Measurements from ENCODE around the gene ATL3.
A peak's percentile ranks its signal among the peaks of the same experiment; 100 is the strongest.
"Not testable (repeated sequence)": the region's sequence is repeated elsewhere in the genome, so short reads cannot be mapped to it uniquely, and the experiment has no call there.

The ATL3 gene

GRCh38 chr11:63671322-63672155 lies at the start of gene ATL3:
Gene ATL3 (minus strand): TSS chr11:63671376. CDS start chr11:63671335, 41 bp downstream.
- intact Hi-C loops (cut with DNase I): loop anchor here (1.0 to 5.0 kb wide), 2 partner anchors 10 to 66 kb away; partner anchors contain the start of gene RTN3
- DNase-seq: peak; percentile 97 to 100 (median 98)

GRCh38 chr11:63720611-63721010 lies 49.4 kb upstream of the ATL3 start:
- intact Hi-C loops (cut with DNase I): no loop called here
- no peak for DNase-seq

GRCh38 chr11:63719987-63720386 lies 48.8 kb upstream of the ATL3 start:
- no peak for DNase-seq

GRCh38 chr11:63719001-63719400 lies 47.8 kb upstream of the ATL3 start:
- no peak for DNase-seq
- intact Hi-C loops (cut with DNase I): no loop called here

More at GRCh38 chr11:63719987-63720386, 48.8 kb upstream of the ATL3 start:
- intact Hi-C loops (cut with DNase I): no loop called here

GRCh38 chr11:63716046-63716445 lies 44.9 kb upstream of the ATL3 start:
- no peak for DNase-seq
- intact Hi-C loops (cut with DNase I): no loop called here

GRCh38 chr11:63713766-63714165 lies 42.6 kb upstream of the ATL3 start:
- intact Hi-C loops (cut with DNase I): no loop called here
- DNase-seq: no peak

- DNase-seq: no peak
- intact Hi-C loops (cut with DNase I): no loop called here
Observed at GRCh38 chr11:63711838-63712237, 40.7 kb upstream of the ATL3 start.

GRCh38 chr11:63710476-63711217 lies 39.5 kb upstream of the ATL3 start:
- peak in 19 of 42 donors; percentile 18 to 55 (median 36) for DNase-seq
- intact Hi-C loops (cut with DNase I): no loop called here

GRCh38 chr11:63709336-63709884 lies 38.2 kb upstream of the ATL3 start:
- DNase-seq: peak in 1 of 42 donors; percentile 26
- intact Hi-C loops (cut with DNase I): no loop called here

- intact Hi-C loops (cut with DNase I): no loop called here
- no peak for DNase-seq
Observed at GRCh38 chr11:63708764-63709163, 37.6 kb upstream of the ATL3 start.

- DNase-seq: no peak
Observed at GRCh38 chr11:63705526-63705925, 34.4 kb upstream of the ATL3 start.

GRCh38 chr11:63699896-63700295 lies 28.7 kb upstream of the ATL3 start:
- DNase-seq: no peak
- intact Hi-C loops (cut with DNase I): no loop called here

More at GRCh38 chr11:63705526-63705925, 34.4 kb upstream of the ATL3 start:
- intact Hi-C loops (cut with DNase I): no loop called here

- DNase-seq: no peak
- intact Hi-C loops (cut with DNase I): no loop called here
Observed at GRCh38 chr11:63698976-63699733, 28.0 kb upstream of the ATL3 start.

- no peak for DNase-seq
- intact Hi-C loops (cut with DNase I): no loop called here
Observed at GRCh38 chr11:63694596-63694995, 23.4 kb upstream of the ATL3 start.

- no peak for DNase-seq
- intact Hi-C loops (cut with DNase I): no loop called here
Observed at GRCh38 chr11:63687845-63688244, 16.7 kb upstream of the ATL3 start.

GRCh38 chr11:63686926-63687325 lies 15.8 kb upstream of the ATL3 start:
- intact Hi-C loops (cut with DNase I): no loop called here
- DNase-seq: no peak

GRCh38 chr11:63685158-63685721 lies 14.1 kb upstream of the ATL3 start:
- DNase-seq; intact Hi-C loops (cut with DNase I): not testable (repeated sequence)

GRCh38 chr11:63683133-63683991 lies 12.2 kb upstream of the ATL3 start:
- DNase-seq: peak in 1 of 42 donors; percentile 14
- intact Hi-C loops (cut with DNase I): no loop called here
